ENCODE data around the gene CABLES1. TPM values are rescaled to one million over a fixed set of nuclear protein-coding genes. Genes with fewer than 3 reads are reported as not detected.

CABLES1 gene
- total and polyA plus RNA-seq, 2 of the 4 experiments (the other 2 are of a cell fraction): 4.7 to 5.7 TPM

GRCh38 chr18:23143016-23143814 is 7.9 kb downstream of the CABLES1 start:
- 61% methylated on average over 3 of the region's 10 CpGs; no CpG with 5 or more reads in 1 of the 2 experiments for WGBS, 2 experiments (ENCODE audit: extremely low coverage in 2 of 2, insufficient read length in 1 of 2)
- Histone ChIP-seq H3K14ac (replicated peaks; ENCODE audit: low read depth, low read length) (peak overlapping the region; percentile 53; the same call in 1 of the 2 replicates), H2AK9ac (replicated peaks; ENCODE audit: low read depth, low read length, poor library complexity) (peak overlapping the region; percentile 38), H3K9ac (ENCODE audit: low read depth, low read length) (no peak overlapping the region), H2BK20ac (ENCODE audit: low read depth, low read length) (no peak overlapping the region), H3K4me3 (ENCODE audit: insufficient read depth, low read depth, low read length) (no peak overlapping the region), H3K9me1 (ENCODE audit: insufficient read depth, low read length) (peaks cover 29% of the 10 kb centered on the region), H3K79me1 (ENCODE audit: low read depth in 1 of 2, low read length in 2 of 2) (peaks cover 21 to 82% of the 10 kb centered on the region in 2 experiments), H2BK5ac (ENCODE audit: low read depth, low read length, poor library complexity, severe bottlenecking) (no peak overlapping the region), H3K9me3 (ENCODE audit: control insufficient read depth, insufficient read depth, low read length) (no peaks in the 10 kb centered on the region), H3K4me1 (ENCODE audit: control insufficient read depth, insufficient read depth, low read length) (peaks cover 32% of the 10 kb centered on the region), H3K56ac (ENCODE audit: extremely low read depth, insufficient read depth, low read length) (no peak overlapping the region), H3K27me3 (ENCODE audit: control insufficient read depth, insufficient read depth, low read length) (no peaks in the 10 kb centered on the region), H3K4ac (ENCODE audit: low read depth, low read length) (peak overlapping the region; percentile 33), H4K20me1 (ENCODE audit: insufficient read depth, low read length) (peaks cover 68% of the 10 kb centered on the region), H2BK15ac (ENCODE audit: low read depth, low read length) (no peak overlapping the region; the same call in 2 of the 3 replicates), H4K91ac (ENCODE audit: insufficient read depth, low read depth, low read length) (0 out of 2 replicates have a peak overlapping the region, but pooled peaks have one; percentile 33), H3K27ac (ENCODE audit: insufficient read depth, low read length) (no peak overlapping the region), H3K23ac (ENCODE audit: low read depth, low read length) (0 out of 2 replicates have a peak overlapping the region, but pooled peaks have one; percentile 18), H3K18ac (ENCODE audit: low read depth, low read length) (no peak overlapping the region; the same call in 1 of the 2 replicates), H4K5ac (ENCODE audit: low read depth, low read length) (no peak overlapping the region), H2AFZ (replicated peaks; ENCODE audit: low read length, poor library complexity) (peak overlapping the region; percentile 46), H2BK120ac (ENCODE audit: low read depth, low read length) (peak overlapping the region; percentile 24), H3K36me3 (ENCODE audit: control insufficient read depth, insufficient read depth, low read length) (peaks cover 7% of the 10 kb centered on the region), H3K4me2 (ENCODE audit: low read depth, low read length) (no peak overlapping the region), H2AK5ac (ENCODE audit: low read depth, low read length) (peak overlapping the region; percentile 89), H4K8ac (ENCODE audit: low read depth in 2 of 2, low read length in 2 of 2) (peak overlapping the region in 1 of 2 experiments; percentile 53; a peak in 1 of 4 replicates)
- ChIA-PET POLR2A (ENCODE audit: unreplicated experiment) (no interaction called here), CTCF (interaction anchor here (0.5 kb wide), 1 partner anchor 235 kb away, joined by 3 read pairs; no protein-coding TSS in a partner anchor)
- ATAC-seq (ENCODE audit: low read depth) (no peak; the same call in none of the 2 replicates), DNase-seq (no peak)
- intact Hi-C loops (cut with micrococcal nuclease): no loop called here
- TF ChIP-seq CEBPB (IDR thresholded peaks at IDR 0.05; ENCODE audit: low read depth, low read length) (peak; percentile 73), NFE2L2 (IDR thresholded peaks at IDR 0.05; ENCODE audit: low read depth, low read length) (no peak), SMC3 (IDR thresholded peaks at IDR 0.05; ENCODE audit: low read depth, low read length) (no peak), MXI1 (IDR thresholded peaks at IDR 0.05; ENCODE audit: borderline replicate concordance, low read depth, low read length) (peak; percentile 25; the same call in 1 of the 2 replicates)
- dilution Hi-C loops (cut with HindIII; ENCODE audit: low sequenced_read_pairs, unreplicated experiment): no loop called here
- no TSS peak for BruUV-seq (replicated peaks)
- in situ Hi-C loops (cut with MboI; ENCODE audit: low sequenced_read_pairs): no loop called here
